Measurements from ENCODE around the gene RFTN2.
"Not testable (repeated sequence)": the region's sequence is repeated elsewhere in the genome, so short reads cannot be mapped to it uniquely, and the experiment has no call there.

RFTN2 gene

GRCh38 chr2:197674060-197674459 lies 1.3 kb downstream of the RFTN2 start:
- no peak for DNase-seq

DNA sequence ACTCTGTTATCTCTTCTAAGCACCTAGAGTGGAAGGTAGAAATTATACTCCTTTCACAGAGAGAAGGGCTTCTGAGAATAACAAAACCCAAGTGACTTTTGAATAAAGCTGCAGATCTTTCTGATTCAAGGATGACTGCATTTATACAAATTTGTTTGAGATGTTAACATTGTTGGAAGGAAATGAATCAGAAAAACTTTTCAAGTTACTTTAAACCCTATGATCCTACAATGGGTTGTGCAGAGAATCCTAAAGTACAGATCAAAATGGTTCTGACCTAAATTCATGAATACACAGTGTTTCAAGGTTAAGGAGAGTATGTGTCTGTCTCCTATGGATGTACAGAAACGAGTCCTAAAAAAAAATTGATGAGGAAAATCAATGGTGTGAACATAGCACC lies 1.8 kb downstream of the RFTN2 start:
- no peak for DNase-seq

- no peak for DNase-seq
Observed at GRCh38 chr2:197673106-197673505, 2.3 kb downstream of the RFTN2 start.

DNA sequence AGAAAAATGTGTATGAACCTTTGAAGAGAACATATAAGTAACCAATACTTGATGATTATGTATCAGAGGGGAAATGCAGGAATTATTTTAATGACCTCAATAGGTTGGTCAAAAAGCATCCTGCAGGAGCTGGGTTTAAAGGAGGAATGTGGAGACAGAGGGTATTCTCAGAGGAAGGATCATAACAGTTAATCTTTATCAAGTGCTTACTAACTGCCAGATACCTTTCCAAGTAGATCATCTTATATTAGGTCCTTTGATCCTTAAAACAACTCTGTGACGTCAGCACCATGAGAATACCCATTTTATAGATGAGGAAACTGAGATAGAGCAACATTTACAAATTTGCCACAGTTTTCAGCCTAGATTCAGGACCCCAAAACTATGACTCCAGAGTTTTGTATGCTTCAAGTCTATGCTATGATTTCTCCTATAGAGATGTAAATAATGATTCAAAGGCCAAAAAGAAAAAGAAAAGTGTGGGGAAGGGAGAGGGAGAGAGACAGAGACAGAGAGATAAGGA lies 3.0 kb downstream of the RFTN2 start:
- no peak for DNase-seq

GRCh38 chr2:197669077-197669476 lies 6.3 kb downstream of the RFTN2 start:
- no peak for DNase-seq

GRCh38 chr2:197668296-197668695 lies 7.1 kb downstream of the RFTN2 start:
- no peak for DNase-seq

DNA sequence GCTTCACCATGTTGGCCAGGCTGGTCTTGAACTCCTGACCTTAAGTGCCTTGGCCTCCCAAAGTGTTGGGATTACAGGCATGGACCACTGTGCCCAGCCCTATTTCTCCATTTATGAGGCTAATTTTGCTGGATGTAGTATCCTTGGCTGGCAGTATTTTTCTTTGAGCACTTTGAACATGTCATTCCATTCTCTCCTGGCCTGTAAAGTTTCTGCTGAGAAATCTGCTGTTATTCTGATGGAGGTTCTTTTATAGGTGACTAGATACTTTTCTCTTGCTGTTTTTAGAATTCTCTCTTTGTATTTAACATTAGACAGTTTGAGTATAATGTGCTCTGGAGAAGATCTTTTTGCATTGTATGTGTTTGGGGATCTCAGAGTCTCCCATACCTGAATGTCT lies 9.1 kb downstream of the RFTN2 start:
- no peak for DNase-seq

- DNase-seq = no peak
Observed at GRCh38 chr2:197661626-197662025, 13.8 kb downstream of the RFTN2 start.

- DNase-seq = no peak
Observed at GRCh38 chr2:197657562-197657961, 17.8 kb downstream of the RFTN2 start.

DNA sequence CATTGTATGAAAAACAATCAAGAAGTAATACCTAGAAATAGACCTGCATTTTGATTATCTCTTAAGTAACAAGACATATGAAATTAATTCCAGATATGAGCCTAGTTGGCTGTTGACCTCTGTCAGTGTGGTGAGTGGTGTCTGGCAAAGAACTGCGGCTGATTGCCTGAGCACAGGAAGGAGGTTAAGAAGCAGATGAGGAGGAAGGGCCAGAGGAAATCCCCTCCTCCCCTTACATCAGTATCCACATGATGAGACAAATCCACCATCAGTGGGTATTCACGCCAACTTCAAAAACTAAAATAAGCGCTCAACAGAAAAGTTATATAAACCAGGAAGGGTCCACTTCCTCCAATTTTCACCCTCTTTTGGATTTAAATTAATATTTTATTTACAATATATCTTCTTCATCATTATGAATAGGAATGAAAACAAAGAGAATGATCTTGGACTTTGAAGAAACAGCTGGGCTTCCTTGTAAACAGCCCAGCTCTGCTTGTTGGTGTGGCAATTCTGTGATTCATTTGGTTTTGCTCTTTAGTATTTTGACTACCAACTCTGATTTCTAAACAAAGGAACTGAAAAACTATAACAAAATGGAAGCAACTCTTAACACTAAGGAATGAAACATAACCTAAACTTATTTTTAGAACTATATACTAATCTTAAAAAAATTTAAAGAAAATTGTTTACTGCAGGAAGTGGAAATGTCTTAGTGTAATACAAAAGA lies 27.3 kb downstream of the RFTN2 start:
- DNase-seq = no peak

DNA sequence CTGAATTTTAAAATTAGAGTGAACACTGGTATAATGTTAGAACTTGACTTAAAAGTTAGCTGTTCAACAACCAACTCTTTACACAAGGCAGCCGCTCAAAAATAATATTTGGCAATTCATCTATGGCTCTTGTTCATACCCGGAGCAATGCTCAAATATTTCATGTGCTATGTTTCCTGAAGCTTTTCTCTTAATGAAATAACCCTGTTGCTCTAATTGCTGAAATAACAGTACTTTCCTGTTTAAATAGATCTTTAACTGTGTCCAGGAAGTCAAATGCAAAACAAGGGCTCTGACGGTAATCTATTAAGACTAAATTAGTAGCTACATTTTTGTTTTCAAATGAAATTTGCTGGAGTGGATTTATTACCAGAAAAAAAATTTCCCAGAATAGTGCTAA lies 33.7 kb downstream of the RFTN2 start:
- DNase-seq = no peak

- not testable (repeated sequence) for DNase-seq
Observed at GRCh38 chr2:197640571-197641122, 34.7 kb downstream of the RFTN2 start.

DNA sequence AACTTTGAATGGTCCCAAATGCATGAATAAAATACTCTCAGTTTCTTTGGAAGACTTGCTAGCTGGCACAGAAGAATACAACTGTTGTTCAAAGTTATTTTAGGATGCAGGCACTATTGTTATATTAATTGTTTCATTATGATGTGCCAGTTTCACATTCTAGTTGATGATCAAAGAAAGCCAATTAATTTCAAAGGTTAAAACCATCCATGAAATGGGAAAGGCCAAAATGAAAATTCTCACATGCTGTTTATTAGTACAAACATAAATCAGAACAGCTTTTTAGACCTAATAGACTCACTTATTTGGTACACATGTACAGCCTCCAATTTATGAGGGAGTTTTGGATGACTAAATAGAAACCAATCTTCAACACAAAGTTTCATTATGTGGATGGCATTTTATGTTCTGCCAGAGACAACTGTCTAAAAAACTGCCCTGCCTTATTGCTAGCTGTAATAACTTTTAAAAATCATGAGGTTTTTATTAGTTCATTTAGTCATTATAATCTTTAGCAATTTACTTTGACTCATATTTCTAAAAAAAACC lies 42.2 kb downstream of the RFTN2 start:
- no peak for DNase-seq

DNA sequence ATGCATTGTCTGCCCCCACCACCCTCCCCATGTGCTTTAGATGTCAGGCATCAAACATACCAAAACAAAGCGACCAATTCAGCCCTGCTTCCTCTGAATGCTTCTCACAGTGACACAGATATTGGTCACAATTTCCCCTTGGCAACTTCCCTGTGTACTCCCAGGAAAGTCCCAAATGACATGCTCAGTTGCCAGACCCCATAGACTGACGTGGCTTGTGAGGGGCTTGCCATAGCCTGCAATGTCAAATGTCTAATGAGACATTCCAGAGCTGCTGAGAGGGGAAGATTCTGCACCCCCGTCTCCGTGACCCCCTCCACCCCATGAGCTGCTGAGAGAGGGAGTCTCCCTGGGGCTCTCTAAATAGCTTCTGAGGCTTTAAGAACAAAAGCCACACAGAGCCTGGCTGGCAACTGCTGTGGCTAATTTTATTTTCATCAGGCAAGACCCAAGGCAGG lies 47.3 kb downstream of the RFTN2 start:
- DNase-seq = no peak

DNA sequence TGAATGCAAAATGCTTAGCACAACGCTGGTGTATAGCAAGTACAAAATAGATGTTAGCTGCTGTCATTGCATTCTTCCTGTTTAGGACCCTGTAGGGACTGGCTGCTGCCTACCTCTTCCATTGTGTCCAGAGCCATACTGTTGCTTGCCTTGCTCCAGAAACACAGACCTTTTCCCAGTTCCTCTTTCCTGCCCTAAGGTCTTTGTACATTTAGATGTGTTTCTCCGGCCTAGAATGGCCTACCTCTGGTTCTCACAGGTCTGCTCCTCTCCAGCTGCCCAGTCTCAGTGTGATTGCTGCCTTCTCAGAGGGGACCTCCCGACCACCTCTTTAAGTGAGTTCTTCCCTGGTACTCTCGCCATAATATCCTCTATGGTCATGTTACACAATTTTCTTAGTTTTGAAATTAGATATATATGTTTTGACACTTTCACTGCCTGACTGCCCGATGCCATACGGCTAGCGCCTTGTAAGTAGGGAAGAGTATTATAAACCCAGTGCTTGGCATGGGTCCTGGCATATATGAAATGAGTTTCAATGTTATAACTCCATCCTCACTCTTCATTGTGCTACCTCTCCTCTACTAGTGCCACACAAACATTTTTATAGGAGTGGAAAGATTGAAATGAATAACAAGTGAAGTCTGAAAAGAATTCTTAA lies 48.3 kb downstream of the RFTN2 start:
- no peak for DNase-seq

- DNase-seq = no peak
Observed at GRCh38 chr2:197620133-197620532, 55.3 kb downstream of the RFTN2 start.

- DNase-seq = no peak
Observed at GRCh38 chr2:197615016-197615652, 60.3 kb downstream of the RFTN2 start.

GRCh38 chr2:197614532-197614931 lies 60.9 kb downstream of the RFTN2 start:
- DNase-seq = no peak

GRCh38 chr2:197613509-197613987 lies 61.8 kb downstream of the RFTN2 start:
- no peak for DNase-seq

DNA sequence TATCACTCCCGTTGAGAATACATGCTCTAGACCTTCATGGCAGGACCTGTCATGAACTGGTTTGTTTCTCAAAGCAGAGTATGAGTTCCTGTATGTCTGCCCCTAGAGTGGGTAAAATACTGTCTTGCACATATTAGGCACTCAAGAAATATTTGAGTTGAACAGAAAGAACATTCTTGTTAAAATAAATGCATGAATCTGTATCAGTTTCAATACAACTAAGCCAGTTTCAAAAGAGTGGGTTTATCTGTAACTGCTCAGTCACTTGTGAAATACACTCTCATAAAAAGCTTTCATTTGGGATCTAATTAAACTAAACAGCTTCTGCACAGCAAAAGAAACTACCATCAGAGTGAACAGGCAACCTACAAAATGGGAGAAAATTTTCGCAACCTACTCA lies 69.2 kb downstream of the RFTN2 start:
- no peak for DNase-seq

DNA sequence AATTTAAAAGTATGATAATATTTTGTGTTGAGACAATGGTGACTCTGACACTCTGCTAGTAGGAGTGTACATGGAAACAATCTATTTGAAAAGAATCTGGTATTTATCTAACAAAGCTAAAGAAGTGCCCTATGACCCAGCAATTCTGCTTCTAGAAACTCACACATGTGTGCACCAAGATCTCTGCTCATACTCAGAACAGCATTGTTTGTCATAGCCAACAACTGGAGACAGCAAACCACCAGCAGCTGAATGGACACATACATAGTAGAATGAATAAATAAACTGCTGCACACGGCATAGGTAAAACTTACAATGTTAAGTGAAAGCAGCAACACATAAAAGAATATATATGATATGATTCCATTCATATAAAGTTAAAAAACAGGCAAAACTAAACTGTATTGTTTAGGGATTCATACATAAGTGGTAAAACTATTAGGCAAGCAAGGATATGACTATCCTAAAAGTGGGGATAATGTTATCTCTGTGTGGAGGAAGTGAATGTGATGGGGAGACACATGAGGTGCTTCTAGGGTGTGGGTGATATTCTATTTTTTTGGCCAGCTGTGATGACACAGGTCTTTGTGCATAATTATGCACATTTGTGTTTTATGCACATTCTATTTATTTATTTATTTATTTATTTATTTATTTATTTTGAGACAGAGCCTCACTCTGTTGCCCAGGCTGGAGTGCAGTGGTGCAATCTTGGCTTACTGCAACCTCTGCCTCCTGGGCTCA lies 71.1 kb downstream of the RFTN2 start:
- no peak for DNase-seq

GRCh38 chr2:197601726-197602125 lies 73.7 kb downstream of the RFTN2 start:
- no peak for DNase-seq
